ENCODE data around the gene NBDY.
"Not testable (repeated sequence)": the region's sequence is repeated elsewhere in the genome, so short reads cannot be mapped to it uniquely, and the experiment has no call there.

The NBDY gene, protein sequence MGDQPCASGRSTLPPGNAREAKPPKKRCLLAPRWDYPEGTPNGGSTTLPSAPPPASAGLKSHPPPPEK

DNA sequence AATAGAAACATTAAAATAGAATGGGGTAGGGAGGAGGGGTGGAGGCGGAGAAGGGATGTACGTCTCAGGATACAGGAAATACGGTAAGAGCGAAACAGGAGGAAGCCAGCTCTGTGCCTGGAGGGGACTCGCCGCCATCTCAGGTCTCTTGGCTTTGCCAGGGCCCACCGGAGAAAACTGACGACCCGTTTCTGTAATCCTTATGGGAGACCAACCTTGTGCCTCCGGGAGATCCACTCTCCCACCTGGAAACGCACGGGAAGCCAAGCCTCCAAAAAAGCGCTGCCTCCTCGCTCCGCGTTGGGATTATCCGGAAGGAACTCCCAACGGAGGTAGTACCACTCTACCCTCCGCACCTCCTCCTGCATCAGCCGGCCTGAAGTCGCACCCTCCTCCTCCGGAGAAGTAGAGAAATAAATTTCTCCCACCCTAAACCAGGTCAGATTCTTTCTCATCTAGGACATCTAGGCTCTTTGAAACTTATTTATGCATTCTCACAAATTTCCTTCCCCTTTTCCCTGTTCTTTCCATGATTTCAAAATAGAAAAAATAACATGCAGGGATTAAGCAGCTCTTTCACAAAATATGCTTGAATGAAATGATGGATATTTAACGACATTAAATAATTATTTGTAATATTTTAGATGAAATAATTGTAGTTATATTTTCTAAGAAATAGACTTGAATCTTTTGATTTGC lies at the start of gene NBDY:
NBDY (plus strand) TSS at position 92 of the 699 bp plus-strand sequence; CDS start at position 203, 111 bp downstream.
- peak in 2 of 3 experiments; percentile 78 to 86 for DNase-seq

DNA sequence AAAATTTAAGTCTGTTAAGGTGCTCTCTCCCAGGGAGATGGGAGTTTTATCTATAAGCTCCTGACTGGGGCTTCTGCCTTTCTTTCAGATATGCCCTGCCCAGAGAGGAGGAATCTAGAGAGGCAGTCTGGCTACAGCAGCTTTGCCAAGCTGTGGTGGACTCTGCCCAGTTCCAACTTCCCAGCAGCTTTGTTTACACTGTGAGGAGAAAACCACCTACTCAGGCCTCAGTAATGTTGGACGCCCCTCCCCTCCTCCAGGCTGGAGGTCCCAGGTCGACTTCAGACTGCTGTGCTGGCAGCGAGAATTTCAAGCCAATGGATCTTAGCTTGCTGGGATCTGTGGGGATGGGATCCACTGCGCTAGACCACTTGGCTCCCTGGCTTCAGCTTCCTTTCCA lies 24.5 kb upstream of the NBDY start:
- not testable (repeated sequence) for DNase-seq

DNA sequence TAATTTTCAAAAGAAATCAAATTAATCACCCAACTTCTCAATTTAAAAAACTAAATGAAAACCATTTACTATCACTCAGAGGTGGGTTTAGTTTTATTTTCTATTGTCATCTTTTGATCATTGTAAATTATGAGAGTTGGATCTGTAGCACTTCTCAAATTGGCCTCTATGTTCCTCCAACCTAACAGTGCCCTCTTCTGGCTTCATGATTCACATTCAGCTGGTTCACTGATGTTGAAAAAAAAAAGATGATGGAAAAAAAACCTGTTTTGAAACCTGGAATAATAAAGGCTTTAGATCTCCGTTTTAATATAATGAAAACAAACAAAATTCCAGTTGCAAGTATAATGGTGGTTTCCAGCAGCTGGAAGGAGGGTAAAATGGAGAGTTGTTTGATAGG lies 2.4 kb upstream of the NBDY start:
- DNase-seq: peak; percentile 8 to 78 (median 29)

DNA sequence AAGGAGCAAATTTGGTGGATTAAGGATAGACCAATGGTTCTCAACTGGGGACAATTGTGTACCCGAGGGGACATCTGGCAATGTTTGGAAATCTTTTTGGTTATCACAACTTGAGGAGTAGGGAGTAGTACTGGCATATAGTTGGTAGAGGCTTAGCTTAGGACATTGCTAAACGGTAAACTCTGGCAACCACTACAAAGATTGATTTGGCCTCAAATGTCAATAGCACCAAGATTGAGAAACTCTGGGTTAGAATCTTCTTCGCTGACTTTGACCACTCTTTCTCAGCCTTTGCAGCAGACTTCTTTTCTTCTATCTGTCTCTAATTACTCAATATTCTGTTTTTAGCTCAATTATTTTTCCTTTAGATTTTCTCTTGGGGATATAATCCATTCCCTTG lies 1.5 kb upstream of the NBDY start:
- no peak for DNase-seq

- peak in 1 of 3 experiments; percentile 57 for DNase-seq
Observed at GRCh38 chrX:56728321-56728720, 722 bp upstream of the NBDY start.

DNA sequence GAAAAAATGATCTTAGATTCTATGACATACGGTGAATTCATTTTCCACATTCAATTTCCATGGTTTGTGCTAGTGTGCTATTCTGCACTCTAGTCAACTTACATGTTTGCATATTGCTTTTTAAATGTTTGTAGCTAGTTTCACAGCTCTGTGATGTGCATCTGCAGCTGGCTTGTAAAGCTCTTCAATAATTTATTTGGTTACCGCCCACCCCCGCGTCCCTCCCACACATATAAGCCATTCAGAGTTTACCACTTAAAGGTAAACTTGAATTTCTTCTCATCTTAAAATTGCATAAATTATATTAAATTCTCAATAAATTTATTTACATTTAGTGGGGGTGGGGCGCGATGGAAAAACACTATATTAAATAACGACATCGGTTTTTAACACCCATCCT lies 291 bp upstream of the NBDY start:
- peak; percentile 9 to 78 (median 50) for DNase-seq

GRCh38 chrX:56733459-56734046 lies 4.5 kb downstream of the NBDY start:
- DNase-seq: peak; percentile 24 to 83 (median 46)

- no peak for DNase-seq
Observed at GRCh38 chrX:56736219-56736618, 7.2 kb downstream of the NBDY start.

DNA sequence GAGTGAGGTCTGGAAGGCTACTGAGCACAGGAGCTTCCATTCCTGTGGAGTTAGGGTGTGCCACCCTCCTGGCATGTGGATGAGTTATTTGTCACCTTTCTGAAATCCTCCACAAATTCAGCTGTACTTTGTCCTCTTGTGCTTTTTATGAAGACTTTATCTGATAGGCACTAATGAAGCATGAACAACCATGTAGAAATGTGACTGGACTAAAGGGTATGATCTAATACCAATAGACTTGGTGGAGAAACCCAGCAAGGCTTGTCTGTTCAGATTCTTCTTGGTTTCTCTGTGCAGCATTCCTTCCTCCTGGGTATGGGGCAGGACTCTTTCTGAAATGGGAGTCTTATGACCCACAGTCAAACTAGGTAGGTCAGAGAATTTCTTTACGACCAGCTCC lies 9.6 kb downstream of the NBDY start:
- no peak for DNase-seq

- no peak for DNase-seq
Observed at GRCh38 chrX:56744996-56745395, 16.0 kb downstream of the NBDY start.

- DNase-seq: no peak
Observed at GRCh38 chrX:56746996-56747395, 18.0 kb downstream of the NBDY start.

DNA sequence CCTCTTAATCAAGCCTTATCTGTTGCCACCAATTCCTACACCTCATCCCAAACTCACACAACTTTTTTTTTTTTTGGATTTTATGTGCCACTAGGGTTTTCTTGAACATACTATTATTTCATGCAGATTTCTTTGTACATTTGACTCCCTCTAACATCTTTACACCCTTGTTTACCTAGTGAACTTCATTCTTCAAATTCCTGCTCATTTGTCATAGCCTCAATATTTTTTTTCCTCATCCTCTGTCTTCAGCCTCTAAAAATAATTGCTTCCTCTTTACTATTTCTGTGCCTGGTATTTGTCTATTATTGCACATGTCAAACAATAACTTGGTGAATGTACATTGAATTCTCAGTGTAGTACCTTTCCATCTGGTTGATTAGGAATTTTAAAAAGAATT lies 22.0 kb downstream of the NBDY start:
- no peak for DNase-seq

- DNase-seq: no peak
Observed at GRCh38 chrX:56757327-56757726, 28.3 kb downstream of the NBDY start.

GRCh38 chrX:56758456-56758855 lies 29.4 kb downstream of the NBDY start:
- DNase-seq: no peak

GRCh38 chrX:56759736-56760409 lies 30.8 kb downstream of the NBDY start:
- DNase-seq: no peak

DNA sequence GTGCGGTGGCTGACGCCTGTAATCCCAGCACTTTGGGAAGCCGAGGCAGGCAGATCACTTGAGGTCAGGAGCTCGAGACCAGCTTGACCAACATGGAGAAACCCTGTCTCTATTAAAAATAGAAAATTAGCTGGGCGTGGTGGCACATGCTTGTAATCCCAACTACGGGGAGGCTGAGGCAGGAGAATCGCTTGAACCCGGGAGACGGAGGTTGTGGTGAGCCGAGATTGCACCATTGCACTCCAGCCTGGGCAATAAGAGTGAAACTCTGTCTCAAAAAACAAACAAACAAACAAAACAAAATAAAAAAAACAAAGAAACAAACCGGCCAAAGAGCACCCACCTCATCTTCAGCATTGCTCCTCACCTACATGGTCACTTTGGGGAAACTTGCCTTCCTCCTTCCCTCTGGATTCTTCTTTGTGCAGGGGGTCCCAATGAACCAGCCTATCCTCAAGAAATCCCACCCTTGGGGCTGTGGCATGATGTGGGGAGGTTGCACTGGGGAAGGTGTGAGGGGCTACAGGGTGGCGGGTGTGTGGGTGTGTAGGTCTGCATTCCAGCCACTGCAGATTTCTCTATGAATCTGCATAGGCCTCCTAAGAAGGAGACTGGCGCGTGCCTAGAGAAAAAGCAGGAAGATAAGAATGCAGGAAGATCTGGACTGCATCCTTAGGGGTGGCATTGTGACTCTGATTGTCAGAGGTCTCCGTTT lies 31.5 kb downstream of the NBDY start:
- not testable (repeated sequence) for DNase-seq

DNA sequence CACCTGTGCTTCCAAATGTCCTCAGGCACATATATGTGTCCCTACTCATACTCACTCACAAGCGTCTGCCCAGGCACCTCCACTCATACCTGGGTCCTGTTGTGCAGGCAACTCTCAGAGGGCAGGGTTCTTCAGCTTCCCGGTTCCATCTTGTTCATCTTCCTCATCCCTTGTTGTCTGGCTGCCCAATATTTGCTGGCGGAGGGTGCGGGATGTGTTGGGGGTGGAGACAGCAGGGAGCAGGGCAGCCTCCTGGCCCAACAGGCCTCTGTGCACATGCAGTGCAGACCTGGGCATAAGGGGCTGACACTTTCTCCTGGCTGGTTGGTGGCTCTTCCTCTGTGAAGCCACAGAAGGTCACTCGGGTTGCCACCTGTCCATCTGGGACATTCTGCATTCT lies 32.1 kb downstream of the NBDY start:
- no peak for DNase-seq

DNA sequence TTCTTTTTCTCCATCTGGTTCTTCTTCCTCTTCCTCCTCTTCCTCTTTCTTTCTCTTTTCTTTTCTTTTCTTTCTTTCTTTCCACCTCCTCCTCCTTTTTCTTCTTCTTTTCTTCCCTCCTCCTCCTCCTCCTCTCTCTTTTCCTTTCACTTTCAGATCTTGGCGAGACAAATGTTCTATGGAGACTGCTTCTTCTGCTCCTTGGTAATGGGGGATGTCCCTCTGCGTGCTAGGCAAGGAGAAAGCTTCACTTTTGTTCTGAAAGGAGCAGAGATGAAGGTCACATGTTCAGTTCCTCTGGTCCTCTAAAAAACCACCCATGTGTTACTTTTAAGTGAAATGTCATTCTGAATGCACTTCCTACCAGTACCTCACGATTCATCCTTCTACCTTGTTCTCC lies 33.2 kb downstream of the NBDY start:
- no peak for DNase-seq

- DNase-seq: no peak
Observed at GRCh38 chrX:56762707-56763555, 33.9 kb downstream of the NBDY start.

GRCh38 chrX:56763556-56764152 lies 34.6 kb downstream of the NBDY start:
- no peak for DNase-seq

- DNase-seq: no peak
Observed at GRCh38 chrX:56764153-56764974, 35.3 kb downstream of the NBDY start.
